WTC11 (cell line): ENCODE data around the gene RUNX2. TPM values are rescaled to one million over a fixed set of nuclear protein-coding genes. Genes with fewer than 3 reads are reported as not detected.

Experiments
- ATAC-seq: fragments of 200-7000 bp; cut with Tn5 transposase; 2 replicates; pipeline ENCODE4 v1.10.0; 2021; ENCODE audit warnings: mild to moderate bottlenecking, moderate library complexity
- CTCF ChIA-PET: fragments of 300-600 bp; sonication (Branson Sonifier 250); formaldehyde crosslinking; loops from one replicate; lab custom pipeline; 2021; ENCODE audit warnings: antibody characterized with exemption; lab: Charles Lee
- POLR2A ChIA-PET: fragments of 350-600 bp; sonication (Branson Sonifier 250); formaldehyde crosslinking; loops from one replicate; lab custom pipeline; 2021; ENCODE audit warnings: antibody characterized with exemption; lab: Charles Lee
- DNase-seq: peaks from one replicate; pipeline ENCODE4 v3.0.0; 2021; ENCODE audit warnings: low spot score
- H3K27ac Mint-ChIP-seq: 2 replicates; pipeline ENCODE4 v1.8.0; 2021; ENCODE audit warnings: mixed read lengths
- H3K27me3 Mint-ChIP-seq: 2 replicates; pipeline ENCODE4 v1.8.0; 2021; ENCODE audit warnings: low read depth, mild to moderate bottlenecking, moderate library complexity, mixed read lengths
- H3K36me3 Mint-ChIP-seq: 2 replicates; pipeline ENCODE4 v1.8.0; 2021; ENCODE audit warnings: mixed read lengths
- H3K4me1 Mint-ChIP-seq: 2 replicates; pipeline ENCODE4 v1.8.0; 2022; ENCODE audit warnings: mixed read lengths
- H3K4me3 Mint-ChIP-seq: 2 replicates; pipeline ENCODE4 v1.8.0; 2021; ENCODE audit warnings: mild to moderate bottlenecking, moderate library complexity, mixed read lengths
- H3K9me3 Mint-ChIP-seq: 2 replicates; pipeline ENCODE4 v1.8.0; 2021; ENCODE audit warnings: mixed read lengths
- ELF4 ChIP-seq: sonication (generic); formaldehyde crosslinking; IDR thresholded peaks from 2 replicates; pipeline ENCODE4 v1.8.1; 2022; ENCODE audit warnings: low read depth, mild to moderate bottlenecking, moderate library complexity, missing genetic modification reagents
- ETV6 ChIP-seq: sonication (generic); formaldehyde crosslinking; IDR thresholded peaks from 2 replicates; pipeline ENCODE4 v1.8.1; 2022; ENCODE audit warnings: mild to moderate bottlenecking, missing genetic modification reagents
- FOXP1 ChIP-seq: sonication (generic); formaldehyde crosslinking; IDR thresholded peaks from 2 replicates; pipeline ENCODE4 v1.8.0; 2022; ENCODE audit warnings: missing genetic modification reagents, mild to moderate bottlenecking, moderate library complexity, borderline replicate concordance
- NFYB ChIP-seq: sonication (generic); formaldehyde crosslinking; conservative IDR thresholded peaks from 2 replicates; pipeline ENCODE4 v1.8.0; 2022; ENCODE audit warnings: low read depth, missing genetic modification reagents
- NR2C2 ChIP-seq: sonication (generic); formaldehyde crosslinking; IDR thresholded peaks from 2 replicates; pipeline ENCODE4 v1.8.0; 2022; ENCODE audit warnings: mild to moderate bottlenecking, missing genetic modification reagents
- RORB ChIP-seq: fragments of 250-450 bp; sonication (Bioruptor Pico); IDR thresholded peaks from 2 replicates; pipeline ENCODE4 v1.9.0; 2021; ENCODE audit warnings: mild to moderate bottlenecking
- SP1 ChIP-seq: sonication (generic); formaldehyde crosslinking; conservative IDR thresholded peaks from 2 replicates; pipeline ENCODE4 v1.8.1; 2022; ENCODE audit warnings: missing genetic modification reagents
- TP53 ChIP-seq: sonication (generic); formaldehyde crosslinking; IDR thresholded peaks from 2 replicates; pipeline ENCODE4 v1.8.1; 2023; ENCODE audit warnings: mild to moderate bottlenecking, missing genetic modification reagents
- ZNF121 ChIP-seq: sonication (generic); formaldehyde crosslinking; IDR thresholded peaks from 2 replicates; pipeline ENCODE4 v1.8.0; 2023; ENCODE audit warnings: missing genetic modification reagents
- ZNF138 ChIP-seq: sonication (generic); formaldehyde crosslinking; conservative IDR thresholded peaks from 2 replicates; pipeline ENCODE4 v1.8.1; 2022; ENCODE audit warnings: mild to moderate bottlenecking, moderate library complexity, missing genetic modification reagents
- ZNF317 ChIP-seq: sonication (generic); formaldehyde crosslinking; IDR thresholded peaks from 2 replicates; pipeline ENCODE4 v1.8.1; 2023; ENCODE audit warnings: low read depth, mild to moderate bottlenecking, moderate library complexity, missing genetic modification reagents, borderline replicate concordance
- total RNA-seq: library from RNA; stranded (reverse); gene quantifications from 3 replicates; pipeline ENCODE4 v1.2.3, GENCODE V29; 2021
- TF ChIP-seq, protein P1 (sequence below): fragments of 200-600 bp; IDR thresholded peaks from 2 replicates; pipeline ENCODE4 v1.8.0; 2022; ENCODE audit warnings: antibody characterized with exemption
- TF ChIP-seq, protein P2 (sequence below): fragments of 250-450 bp; sonication (Bioruptor Pico); IDR thresholded peaks from 2 replicates; pipeline ENCODE4 v1.8.0; 2021; ENCODE audit warnings: mild to moderate bottlenecking
- TF ChIP-seq, protein P3 (sequence below): sonication (generic); formaldehyde crosslinking; IDR thresholded peaks from 2 replicates; pipeline ENCODE4 v1.8.1; 2022; ENCODE audit warnings: low read depth, mild to moderate bottlenecking, moderate library complexity, missing genetic modification reagents, borderline replicate concordance
- TF ChIP-seq, protein P4 (sequence below): sonication (generic); formaldehyde crosslinking; IDR thresholded peaks from 2 replicates; pipeline ENCODE4 v1.8.0; 2023; ENCODE audit warnings: missing genetic modification reagents, mild to moderate bottlenecking, borderline replicate concordance
- TF ChIP-seq, protein P5 (sequence below): fragments of 250-450 bp; sonication (Bioruptor Pico); IDR thresholded peaks from 2 replicates; pipeline ENCODE4 v1.9.0; 2021; ENCODE audit warnings: mild to moderate bottlenecking, borderline replicate concordance
- TF ChIP-seq, protein P6 (sequence below): sonication (generic); formaldehyde crosslinking; IDR thresholded peaks from 2 replicates; pipeline ENCODE4 v1.8.0; 2022; ENCODE audit warnings: mild to moderate bottlenecking, missing genetic modification reagents

The RUNX2 gene
- total RNA-seq, 1 experiment from 2014 or later, result 0.28 TPM

DNA sequence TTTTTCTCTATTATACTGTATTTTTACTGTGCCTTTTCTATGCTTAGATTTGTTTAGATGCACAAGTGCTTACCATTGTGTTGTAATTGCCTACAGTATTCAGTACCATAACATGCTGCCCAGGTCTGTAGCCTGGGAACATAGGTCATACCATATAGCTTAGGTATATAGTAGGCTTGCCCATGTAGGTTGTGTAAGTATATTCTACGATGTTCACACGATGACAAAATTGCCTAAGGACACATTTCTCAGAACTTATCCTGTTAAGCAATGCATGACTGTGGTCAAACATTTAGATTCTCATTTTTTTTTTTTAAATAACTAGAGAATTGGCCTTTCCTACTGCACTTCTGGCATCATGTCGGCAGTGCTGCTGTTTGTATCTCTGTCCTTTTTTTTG, 303.3 kb downstream of the RUNX2 start:
- H3K36me3 Mint-ChIP-seq, result no peaks in the 10 kb centered on the region
- ChIA-PET CTCF (no interaction called here), POLR2A (no interaction called here)
- ATAC-seq, result no peak
- peaks cover 14% of the 10 kb centered on the region for H3K4me1 Mint-ChIP-seq
- no peak for DNase-seq
- H3K27me3 Mint-ChIP-seq, result no peaks in the 10 kb centered on the region
- H3K4me3 Mint-ChIP-seq, result no peak overlapping the region
- no peaks in the 10 kb centered on the region for H3K9me3 Mint-ChIP-seq
- no peak overlapping the region for H3K27ac Mint-ChIP-seq
- no peak for TF ChIP-seq TP53 (CRISPR knock-in tag)
- TF ChIP-seq, protein P1, sequence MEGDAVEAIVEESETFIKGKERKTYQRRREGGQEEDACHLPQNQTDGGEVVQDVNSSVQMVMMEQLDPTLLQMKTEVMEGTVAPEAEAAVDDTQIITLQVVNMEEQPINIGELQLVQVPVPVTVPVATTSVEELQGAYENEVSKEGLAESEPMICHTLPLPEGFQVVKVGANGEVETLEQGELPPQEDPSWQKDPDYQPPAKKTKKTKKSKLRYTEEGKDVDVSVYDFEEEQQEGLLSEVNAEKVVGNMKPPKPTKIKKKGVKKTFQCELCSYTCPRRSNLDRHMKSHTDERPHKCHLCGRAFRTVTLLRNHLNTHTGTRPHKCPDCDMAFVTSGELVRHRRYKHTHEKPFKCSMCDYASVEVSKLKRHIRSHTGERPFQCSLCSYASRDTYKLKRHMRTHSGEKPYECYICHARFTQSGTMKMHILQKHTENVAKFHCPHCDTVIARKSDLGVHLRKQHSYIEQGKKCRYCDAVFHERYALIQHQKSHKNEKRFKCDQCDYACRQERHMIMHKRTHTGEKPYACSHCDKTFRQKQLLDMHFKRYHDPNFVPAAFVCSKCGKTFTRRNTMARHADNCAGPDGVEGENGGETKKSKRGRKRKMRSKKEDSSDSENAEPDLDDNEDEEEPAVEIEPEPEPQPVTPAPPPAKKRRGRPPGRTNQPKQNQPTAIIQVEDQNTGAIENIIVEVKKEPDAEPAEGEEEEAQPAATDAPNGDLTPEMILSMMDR, result no peak
- TF ChIP-seq ZNF121, result no peak

DNA sequence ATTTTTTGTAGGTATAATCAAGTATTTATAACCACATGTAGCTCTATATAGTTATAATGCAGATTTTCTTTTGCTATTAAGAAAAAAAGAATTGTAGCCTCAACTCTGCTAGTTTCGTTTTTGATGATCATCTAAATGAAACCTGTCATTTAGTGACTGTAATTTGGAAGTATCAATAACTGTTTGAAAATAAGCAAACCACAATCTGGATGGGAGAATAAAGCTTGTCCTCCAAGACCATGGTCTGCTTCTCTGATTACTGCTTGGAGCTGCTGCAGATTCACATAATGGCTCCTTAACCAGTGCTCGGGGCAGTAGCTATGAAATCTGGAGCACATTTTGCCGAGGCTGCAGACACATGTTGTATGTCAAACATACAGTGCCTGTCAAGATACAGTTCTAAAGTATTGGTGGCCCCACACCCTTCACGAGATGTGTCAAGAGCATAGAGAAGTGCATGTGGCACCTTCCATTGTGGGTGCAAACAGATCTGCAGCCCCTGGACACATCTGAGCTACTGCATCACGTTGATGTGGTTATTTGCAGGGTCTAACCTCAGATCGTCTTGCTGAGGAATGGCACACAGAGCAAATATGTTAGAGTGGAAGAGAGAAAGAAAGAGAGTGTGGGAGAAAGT, 305.3 kb downstream of the RUNX2 start:
- ChIA-PET CTCF (no interaction called here), POLR2A (no interaction called here)
- no peak for ATAC-seq
- no peak overlapping the region for H3K27ac Mint-ChIP-seq
- no peaks in the 10 kb centered on the region for H3K27me3 Mint-ChIP-seq
- TF ChIP-seq RORB (CRISPR knock-in tag) (no peak), NFYB (CRISPR knock-in tag) (no peak)
- TF ChIP-seq, protein P2, sequence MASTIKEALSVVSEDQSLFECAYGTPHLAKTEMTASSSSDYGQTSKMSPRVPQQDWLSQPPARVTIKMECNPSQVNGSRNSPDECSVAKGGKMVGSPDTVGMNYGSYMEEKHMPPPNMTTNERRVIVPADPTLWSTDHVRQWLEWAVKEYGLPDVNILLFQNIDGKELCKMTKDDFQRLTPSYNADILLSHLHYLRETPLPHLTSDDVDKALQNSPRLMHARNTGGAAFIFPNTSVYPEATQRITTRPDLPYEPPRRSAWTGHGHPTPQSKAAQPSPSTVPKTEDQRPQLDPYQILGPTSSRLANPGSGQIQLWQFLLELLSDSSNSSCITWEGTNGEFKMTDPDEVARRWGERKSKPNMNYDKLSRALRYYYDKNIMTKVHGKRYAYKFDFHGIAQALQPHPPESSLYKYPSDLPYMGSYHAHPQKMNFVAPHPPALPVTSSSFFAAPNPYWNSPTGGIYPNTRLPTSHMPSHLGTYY, result no peak
- H3K4me3 Mint-ChIP-seq, result no peak overlapping the region
- H3K9me3 Mint-ChIP-seq, result no peaks in the 10 kb centered on the region
- DNase-seq, result no peak
- H3K36me3 Mint-ChIP-seq, result no peaks in the 10 kb centered on the region
- peaks cover 14% of the 10 kb centered on the region for H3K4me1 Mint-ChIP-seq

DNA sequence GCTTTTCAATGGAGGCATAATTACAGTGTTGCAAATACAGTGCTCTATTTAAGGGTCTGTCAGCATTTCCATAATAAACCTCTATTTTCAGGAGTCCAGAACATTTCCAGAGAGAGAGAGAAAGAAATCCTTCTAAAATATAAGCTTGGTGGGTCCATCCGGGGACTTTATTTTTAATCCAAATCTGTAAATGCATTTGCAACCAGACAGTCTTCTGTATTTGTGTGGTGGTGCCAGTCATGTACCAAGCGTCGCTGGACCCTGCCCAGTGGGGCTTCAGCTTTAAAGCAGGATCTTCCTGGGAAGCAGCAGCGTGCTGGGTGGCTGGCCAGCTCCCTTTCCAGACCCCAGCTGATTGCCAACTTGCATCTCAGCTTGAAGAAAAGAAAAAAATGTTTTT, 306.1 kb downstream of the RUNX2 start:
- ChIA-PET CTCF (no interaction called here), POLR2A (interaction anchor here (0.5 kb wide), 1 partner anchor 181 kb away, joined by 3 read pairs; no protein-coding TSS in a partner anchor)
- DNase-seq, result no peak
- no peaks in the 10 kb centered on the region; the same call in 1 of the 2 replicates for H3K27me3 Mint-ChIP-seq
- H3K9me3 Mint-ChIP-seq, result no peaks in the 10 kb centered on the region
- no peak overlapping the region for H3K4me3 Mint-ChIP-seq
- no peak for ATAC-seq
- no peak overlapping the region for H3K27ac Mint-ChIP-seq
- H3K4me1 Mint-ChIP-seq, result peaks cover 14% of the 10 kb centered on the region
- H3K36me3 Mint-ChIP-seq, result no peaks in the 10 kb centered on the region
- TF ChIP-seq ZNF317 (no peak), FOXP1 (no peak), NR2C2 (no peak), ELF4 (no peak), ZNF138 (no peak), SP1 (no peak), ETV6 (CRISPR knock-in tag) (no peak)
- TF ChIP-seq, protein P3, sequence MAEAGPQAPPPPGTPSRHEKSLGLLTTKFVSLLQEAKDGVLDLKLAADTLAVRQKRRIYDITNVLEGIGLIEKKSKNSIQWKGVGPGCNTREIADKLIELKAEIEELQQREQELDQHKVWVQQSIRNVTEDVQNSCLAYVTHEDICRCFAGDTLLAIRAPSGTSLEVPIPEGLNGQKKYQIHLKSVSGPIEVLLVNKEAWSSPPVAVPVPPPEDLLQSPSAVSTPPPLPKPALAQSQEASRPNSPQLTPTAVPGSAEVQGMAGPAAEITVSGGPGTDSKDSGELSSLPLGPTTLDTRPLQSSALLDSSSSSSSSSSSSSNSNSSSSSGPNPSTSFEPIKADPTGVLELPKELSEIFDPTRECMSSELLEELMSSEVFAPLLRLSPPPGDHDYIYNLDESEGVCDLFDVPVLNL (CRISPR knock-in tag), result no peak
- TF ChIP-seq, protein P4, sequence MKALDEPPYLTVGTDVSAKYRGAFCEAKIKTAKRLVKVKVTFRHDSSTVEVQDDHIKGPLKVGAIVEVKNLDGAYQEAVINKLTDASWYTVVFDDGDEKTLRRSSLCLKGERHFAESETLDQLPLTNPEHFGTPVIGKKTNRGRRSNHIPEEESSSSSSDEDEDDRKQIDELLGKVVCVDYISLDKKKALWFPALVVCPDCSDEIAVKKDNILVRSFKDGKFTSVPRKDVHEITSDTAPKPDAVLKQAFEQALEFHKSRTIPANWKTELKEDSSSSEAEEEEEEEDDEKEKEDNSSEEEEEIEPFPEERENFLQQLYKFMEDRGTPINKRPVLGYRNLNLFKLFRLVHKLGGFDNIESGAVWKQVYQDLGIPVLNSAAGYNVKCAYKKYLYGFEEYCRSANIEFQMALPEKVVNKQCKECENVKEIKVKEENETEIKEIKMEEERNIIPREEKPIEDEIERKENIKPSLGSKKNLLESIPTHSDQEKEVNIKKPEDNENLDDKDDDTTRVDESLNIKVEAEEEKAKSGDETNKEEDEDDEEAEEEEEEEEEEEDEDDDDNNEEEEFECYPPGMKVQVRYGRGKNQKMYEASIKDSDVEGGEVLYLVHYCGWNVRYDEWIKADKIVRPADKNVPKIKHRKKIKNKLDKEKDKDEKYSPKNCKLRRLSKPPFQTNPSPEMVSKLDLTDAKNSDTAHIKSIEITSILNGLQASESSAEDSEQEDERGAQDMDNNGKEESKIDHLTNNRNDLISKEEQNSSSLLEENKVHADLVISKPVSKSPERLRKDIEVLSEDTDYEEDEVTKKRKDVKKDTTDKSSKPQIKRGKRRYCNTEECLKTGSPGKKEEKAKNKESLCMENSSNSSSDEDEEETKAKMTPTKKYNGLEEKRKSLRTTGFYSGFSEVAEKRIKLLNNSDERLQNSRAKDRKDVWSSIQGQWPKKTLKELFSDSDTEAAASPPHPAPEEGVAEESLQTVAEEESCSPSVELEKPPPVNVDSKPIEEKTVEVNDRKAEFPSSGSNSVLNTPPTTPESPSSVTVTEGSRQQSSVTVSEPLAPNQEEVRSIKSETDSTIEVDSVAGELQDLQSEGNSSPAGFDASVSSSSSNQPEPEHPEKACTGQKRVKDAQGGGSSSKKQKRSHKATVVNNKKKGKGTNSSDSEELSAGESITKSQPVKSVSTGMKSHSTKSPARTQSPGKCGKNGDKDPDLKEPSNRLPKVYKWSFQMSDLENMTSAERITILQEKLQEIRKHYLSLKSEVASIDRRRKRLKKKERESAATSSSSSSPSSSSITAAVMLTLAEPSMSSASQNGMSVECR (CRISPR knock-in tag), result no peak
- TF ChIP-seq, protein P5, sequence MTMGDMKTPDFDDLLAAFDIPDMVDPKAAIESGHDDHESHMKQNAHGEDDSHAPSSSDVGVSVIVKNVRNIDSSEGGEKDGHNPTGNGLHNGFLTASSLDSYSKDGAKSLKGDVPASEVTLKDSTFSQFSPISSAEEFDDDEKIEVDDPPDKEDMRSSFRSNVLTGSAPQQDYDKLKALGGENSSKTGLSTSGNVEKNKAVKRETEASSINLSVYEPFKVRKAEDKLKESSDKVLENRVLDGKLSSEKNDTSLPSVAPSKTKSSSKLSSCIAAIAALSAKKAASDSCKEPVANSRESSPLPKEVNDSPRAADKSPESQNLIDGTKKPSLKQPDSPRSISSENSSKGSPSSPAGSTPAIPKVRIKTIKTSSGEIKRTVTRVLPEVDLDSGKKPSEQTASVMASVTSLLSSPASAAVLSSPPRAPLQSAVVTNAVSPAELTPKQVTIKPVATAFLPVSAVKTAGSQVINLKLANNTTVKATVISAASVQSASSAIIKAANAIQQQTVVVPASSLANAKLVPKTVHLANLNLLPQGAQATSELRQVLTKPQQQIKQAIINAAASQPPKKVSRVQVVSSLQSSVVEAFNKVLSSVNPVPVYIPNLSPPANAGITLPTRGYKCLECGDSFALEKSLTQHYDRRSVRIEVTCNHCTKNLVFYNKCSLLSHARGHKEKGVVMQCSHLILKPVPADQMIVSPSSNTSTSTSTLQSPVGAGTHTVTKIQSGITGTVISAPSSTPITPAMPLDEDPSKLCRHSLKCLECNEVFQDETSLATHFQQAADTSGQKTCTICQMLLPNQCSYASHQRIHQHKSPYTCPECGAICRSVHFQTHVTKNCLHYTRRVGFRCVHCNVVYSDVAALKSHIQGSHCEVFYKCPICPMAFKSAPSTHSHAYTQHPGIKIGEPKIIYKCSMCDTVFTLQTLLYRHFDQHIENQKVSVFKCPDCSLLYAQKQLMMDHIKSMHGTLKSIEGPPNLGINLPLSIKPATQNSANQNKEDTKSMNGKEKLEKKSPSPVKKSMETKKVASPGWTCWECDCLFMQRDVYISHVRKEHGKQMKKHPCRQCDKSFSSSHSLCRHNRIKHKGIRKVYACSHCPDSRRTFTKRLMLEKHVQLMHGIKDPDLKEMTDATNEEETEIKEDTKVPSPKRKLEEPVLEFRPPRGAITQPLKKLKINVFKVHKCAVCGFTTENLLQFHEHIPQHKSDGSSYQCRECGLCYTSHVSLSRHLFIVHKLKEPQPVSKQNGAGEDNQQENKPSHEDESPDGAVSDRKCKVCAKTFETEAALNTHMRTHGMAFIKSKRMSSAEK (CRISPR knock-in tag), result no peak
- TF ChIP-seq, protein P6, sequence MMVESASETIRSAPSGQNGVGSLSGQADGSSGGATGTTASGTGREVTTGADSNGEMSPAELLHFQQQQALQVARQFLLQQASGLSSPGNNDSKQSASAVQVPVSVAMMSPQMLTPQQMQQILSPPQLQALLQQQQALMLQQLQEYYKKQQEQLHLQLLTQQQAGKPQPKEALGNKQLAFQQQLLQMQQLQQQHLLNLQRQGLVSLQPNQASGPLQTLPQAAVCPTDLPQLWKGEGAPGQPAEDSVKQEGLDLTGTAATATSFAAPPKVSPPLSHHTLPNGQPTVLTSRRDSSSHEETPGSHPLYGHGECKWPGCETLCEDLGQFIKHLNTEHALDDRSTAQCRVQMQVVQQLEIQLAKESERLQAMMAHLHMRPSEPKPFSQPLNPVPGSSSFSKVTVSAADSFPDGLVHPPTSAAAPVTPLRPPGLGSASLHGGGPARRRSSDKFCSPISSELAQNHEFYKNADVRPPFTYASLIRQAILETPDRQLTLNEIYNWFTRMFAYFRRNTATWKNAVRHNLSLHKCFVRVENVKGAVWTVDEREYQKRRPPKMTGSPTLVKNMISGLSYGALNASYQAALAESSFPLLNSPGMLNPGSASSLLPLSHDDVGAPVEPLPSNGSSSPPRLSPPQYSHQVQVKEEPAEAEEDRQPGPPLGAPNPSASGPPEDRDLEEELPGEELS (CRISPR knock-in tag), result no peak
